PFSK-1 (cell line): Measurements from ENCODE around the gene RPH3AL.

Source experiments
- FOXP2 ChIP-seq: optimal IDR thresholded peaks from 2 replicates; pipeline ENCODE3; 2011; ENCODE audit warnings: borderline replicate concordance, control low read depth, inconsistent platforms; ENCODE audit not compliant: insufficient read depth; ENCODE audit errors: extremely low read length, extremely low read depth
- POLR2AphosphoS5 ChIP-seq: IDR thresholded peaks from 2 replicates; pipeline ENCODE4 v1.6.1; 2012; ENCODE audit warnings: low read depth, mild to moderate bottlenecking, control low read depth, low read length, moderate library complexity
- SIN3A ChIP-seq: IDR thresholded peaks from 2 replicates; pipeline ENCODE4 v1.6.1; 2012; ENCODE audit warnings: mild to moderate bottlenecking, low read length, moderate library complexity, borderline replicate concordance; ENCODE audit not compliant: insufficient read depth
- TF ChIP-seq, protein P1 (sequence below), 2 experiments: IDR thresholded peaks; 2 replicates each; pipeline versions ENCODE4 v1.6.1 to v1.8.0; 2011 to 2012; ENCODE audit warnings: low read depth in 2 of 2, low read length in 2 of 2, control low read depth in 1 of 2, inconsistent platforms in 1 of 2, mild to moderate bottlenecking in 1 of 2, moderate library complexity in 1 of 2; ENCODE audit not compliant: insufficient read depth in 1 of 2

DNA sequence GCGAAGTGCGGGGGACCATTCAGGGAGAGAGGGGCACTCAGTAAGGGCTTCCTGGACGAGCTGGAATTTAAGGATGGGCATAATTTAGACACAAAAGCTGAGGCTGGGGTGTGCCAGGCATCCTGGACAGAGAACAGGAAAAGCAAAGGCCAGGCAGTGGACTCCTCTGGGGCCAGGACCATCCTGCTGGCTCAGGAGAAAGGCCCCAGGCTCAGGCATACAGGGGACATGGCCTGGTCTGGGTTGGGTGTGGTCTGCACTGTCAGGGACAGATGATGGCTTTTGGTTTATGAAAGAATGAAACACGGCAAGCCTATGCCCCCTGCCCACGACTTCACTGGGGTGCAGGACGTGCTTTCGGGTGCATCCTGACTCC is 122.2 kb downstream of the RPH3AL start:
- TF ChIP-seq SIN3A (no peak), POLR2AphosphoS5 (no peak), FOXP2 (no peak)
- TF ChIP-seq, protein P1, sequence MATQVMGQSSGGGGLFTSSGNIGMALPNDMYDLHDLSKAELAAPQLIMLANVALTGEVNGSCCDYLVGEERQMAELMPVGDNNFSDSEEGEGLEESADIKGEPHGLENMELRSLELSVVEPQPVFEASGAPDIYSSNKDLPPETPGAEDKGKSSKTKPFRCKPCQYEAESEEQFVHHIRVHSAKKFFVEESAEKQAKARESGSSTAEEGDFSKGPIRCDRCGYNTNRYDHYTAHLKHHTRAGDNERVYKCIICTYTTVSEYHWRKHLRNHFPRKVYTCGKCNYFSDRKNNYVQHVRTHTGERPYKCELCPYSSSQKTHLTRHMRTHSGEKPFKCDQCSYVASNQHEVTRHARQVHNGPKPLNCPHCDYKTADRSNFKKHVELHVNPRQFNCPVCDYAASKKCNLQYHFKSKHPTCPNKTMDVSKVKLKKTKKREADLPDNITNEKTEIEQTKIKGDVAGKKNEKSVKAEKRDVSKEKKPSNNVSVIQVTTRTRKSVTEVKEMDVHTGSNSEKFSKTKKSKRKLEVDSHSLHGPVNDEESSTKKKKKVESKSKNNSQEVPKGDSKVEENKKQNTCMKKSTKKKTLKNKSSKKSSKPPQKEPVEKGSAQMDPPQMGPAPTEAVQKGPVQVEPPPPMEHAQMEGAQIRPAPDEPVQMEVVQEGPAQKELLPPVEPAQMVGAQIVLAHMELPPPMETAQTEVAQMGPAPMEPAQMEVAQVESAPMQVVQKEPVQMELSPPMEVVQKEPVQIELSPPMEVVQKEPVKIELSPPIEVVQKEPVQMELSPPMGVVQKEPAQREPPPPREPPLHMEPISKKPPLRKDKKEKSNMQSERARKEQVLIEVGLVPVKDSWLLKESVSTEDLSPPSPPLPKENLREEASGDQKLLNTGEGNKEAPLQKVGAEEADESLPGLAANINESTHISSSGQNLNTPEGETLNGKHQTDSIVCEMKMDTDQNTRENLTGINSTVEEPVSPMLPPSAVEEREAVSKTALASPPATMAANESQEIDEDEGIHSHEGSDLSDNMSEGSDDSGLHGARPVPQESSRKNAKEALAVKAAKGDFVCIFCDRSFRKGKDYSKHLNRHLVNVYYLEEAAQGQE (IDR thresholded peaks at IDR 0.05; ENCODE audit: insufficient read depth in 1 of 2, low read depth in 2 of 2, low read length in 2 of 2): no peak
